NB4 (cell line): Measurements from ENCODE around the gene DCTD.

ENCODE experiments used
- CTCF ChIP-seq: IDR thresholded peaks from one replicate; pipeline ENCODE4 v1.5.1; 2012; ENCODE audit warnings: low read depth, low read length
- MAX ChIP-seq: IDR thresholded peaks from 2 replicates; pipeline ENCODE4 v1.6.1; 2011; ENCODE audit warnings: low read depth, low read length

GRCh38 chr4:182901337-182901736 is 15.8 kb downstream of the DCTD start:
- TF ChIP-seq CTCF (no peak), MAX (no peak)
